A673 (cell line): ENCODE data around the gene COL4A4. TPM values are rescaled to one million over a fixed set of nuclear protein-coding genes. Genes with fewer than 3 reads are reported as not detected.

Source experiments
- BruUV-seq: library from RNA; stranded (reverse); fragments of 400-500 nt; replicated peaks from 2 replicates; lab custom pipeline; 2021; lab: Mats Ljungman, UMichigan
- CTCF ChIA-PET: fragments of 300-600 bp; sonication (Branson Sonifier 250); formaldehyde crosslinking; loops from one replicate; lab custom pipeline; 2022; ENCODE audit warnings: antibody characterized with exemption; lab: Charles Lee
- POLR2A ChIA-PET: fragments of 300-600 bp; sonication (Branson Sonifier 250); formaldehyde crosslinking; loops from one replicate; lab custom pipeline; 2022; ENCODE audit warnings: antibody characterized with exemption; ENCODE audit not compliant: low non-redundant PET; lab: Charles Lee
- DNase-seq: peaks from one replicate; pipeline ENCODE4 v3.0.0-alpha.2; 2015; ENCODE audit warnings: low spot score
- H3K27ac ChIP-seq: fragments of 200-600 bp; sonication (generic); 2 replicates; pipeline ENCODE4 v1.5.1; 2016; ENCODE audit warnings: mixed run types, low read depth, mild to moderate bottlenecking, mixed read lengths, antibody characterized with exemption, low read length; ENCODE audit not compliant: poor library complexity, severe bottlenecking
- H3K27me3 ChIP-seq: fragments of 200-600 bp; sonication (generic); replicated peaks from 2 replicates; pipeline ENCODE4 v1.6.1; 2017; ENCODE audit warnings: mixed run types, low read depth, mild to moderate bottlenecking, mixed read lengths, antibody characterized with exemption, low read length; ENCODE audit not compliant: insufficient read depth, poor library complexity
- H3K36me3 ChIP-seq: fragments of 200-600 bp; sonication (generic); 2 replicates; pipeline ENCODE4 v1.6.1; 2016; ENCODE audit warnings: mixed run types, mild to moderate bottlenecking, mixed read lengths, antibody characterized with exemption, low read length; ENCODE audit not compliant: insufficient read depth, poor library complexity, severe bottlenecking
- H3K4me1 ChIP-seq: fragments of 200-600 bp; sonication (generic); 2 replicates; pipeline ENCODE4 v1.6.1; 2017; ENCODE audit warnings: mixed run types, mild to moderate bottlenecking, mixed read lengths, antibody characterized with exemption, low read length; ENCODE audit not compliant: insufficient read depth, poor library complexity, severe bottlenecking
- H3K4me3 ChIP-seq: fragments of 200-600 bp; sonication (generic); 2 replicates; pipeline ENCODE4 v1.5.1; 2016; ENCODE audit warnings: low read depth, mixed run types, mild to moderate bottlenecking, mixed read lengths, low read length; ENCODE audit not compliant: poor library complexity, severe bottlenecking
- H3K9me3 ChIP-seq: fragments of 200-600 bp; sonication (generic); 2 replicates; pipeline ENCODE4 v1.6.1; 2016; ENCODE audit warnings: mixed run types, low read depth, mild to moderate bottlenecking, mixed read lengths, antibody characterized with exemption, low read length; ENCODE audit not compliant: poor library complexity, severe bottlenecking
- CTCF ChIP-seq: fragments of 300-800, 200-600 bp; sonication (generic); conservative IDR thresholded peaks from 2 replicates; pipeline ENCODE4 v1.5.1; 2017; ENCODE audit warnings: low read depth, mild to moderate bottlenecking, antibody characterized with exemption, low read length, moderate library complexity, mixed read lengths
- EZH2 ChIP-seq: fragments of 200-600 bp; sonication (generic); IDR thresholded peaks from 2 replicates; pipeline ENCODE4 v1.6.1; 2017; ENCODE audit warnings: borderline replicate concordance, low read depth, mild to moderate bottlenecking, mixed read lengths, antibody characterized with exemption, low read length; ENCODE audit not compliant: poor library complexity, severe bottlenecking
- intact Hi-C: fragments of 100-400 bp; cut with micrococcal nuclease; formaldehyde crosslinking; loops from one replicate; pipeline ENCODE4 v1.10.0; 2022; ENCODE audit not compliant: unreplicated experiment
- total RNA-seq: library from RNA; stranded (reverse); gene quantifications from 2 replicates; pipeline ENCODE4 v1.2.3, GENCODE V29; 2021

COL4A4 gene
- total RNA-seq, 1 experiment from 2014 or later, result not detected

GRCh38 chr2:226970362-226970761 is 193.6 kb downstream of the COL4A4 start:
- no peak overlapping the region for H3K4me3 ChIP-seq
- no TSS peak for BruUV-seq
- no peaks in the 10 kb centered on the region for H3K4me1 ChIP-seq
- no peak for DNase-seq
- no peaks in the 10 kb centered on the region for H3K27me3 ChIP-seq
- no peak overlapping the region for H3K27ac ChIP-seq
- intact Hi-C loops, result no loop called here
- H3K36me3 ChIP-seq, result no peaks in the 10 kb centered on the region
- ChIA-PET CTCF (no interaction called here), POLR2A (no interaction called here)
- H3K9me3 ChIP-seq, result no peaks in the 10 kb centered on the region
- no peak for TF ChIP-seq CTCF
- no peak for TF ChIP-seq EZH2

DNA sequence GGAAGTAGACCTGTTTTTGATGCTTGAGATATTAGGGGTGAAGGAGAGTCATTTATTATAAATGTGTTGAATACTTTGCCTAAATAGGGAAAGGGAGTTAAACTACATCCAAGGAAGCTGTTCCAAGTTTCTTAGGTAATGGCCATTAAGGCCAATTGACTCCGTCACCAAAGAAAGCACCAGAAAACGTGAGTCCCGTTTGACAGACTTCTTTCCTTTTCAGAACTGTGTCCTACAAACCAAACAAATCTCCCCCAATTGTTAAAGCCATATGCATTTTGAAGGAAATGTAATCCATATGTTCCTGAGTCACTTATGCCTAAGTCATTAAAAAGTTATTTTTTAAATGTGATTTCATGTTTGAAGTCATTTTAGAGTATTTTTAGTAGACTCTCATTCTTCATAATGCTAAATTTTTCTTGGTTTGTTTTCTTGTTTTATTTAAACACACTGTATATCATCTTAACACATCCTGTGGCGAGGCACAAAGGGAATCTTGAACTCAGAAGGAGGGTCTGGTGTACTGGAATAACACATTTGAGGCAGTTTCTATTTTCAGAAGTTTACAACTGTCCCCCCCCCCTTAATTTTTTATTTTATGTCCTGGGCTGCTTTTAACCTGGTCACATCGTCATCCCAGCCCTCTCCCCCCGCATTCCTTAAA is 194.5 kb downstream of the COL4A4 start:
- no peak for DNase-seq
- TF ChIP-seq CTCF (no peak), EZH2 (no peak)
- BruUV-seq, result no TSS peak
- ChIA-PET POLR2A (no interaction called here), CTCF (no interaction called here)
- Histone ChIP-seq H3K9me3 (no peaks in the 10 kb centered on the region), H3K27me3 (no peaks in the 10 kb centered on the region), H3K36me3 (no peaks in the 10 kb centered on the region), H3K4me1 (no peaks in the 10 kb centered on the region), H3K4me3 (no peak overlapping the region), H3K27ac (no peak overlapping the region)
- intact Hi-C loops, result no loop called here

DNA sequence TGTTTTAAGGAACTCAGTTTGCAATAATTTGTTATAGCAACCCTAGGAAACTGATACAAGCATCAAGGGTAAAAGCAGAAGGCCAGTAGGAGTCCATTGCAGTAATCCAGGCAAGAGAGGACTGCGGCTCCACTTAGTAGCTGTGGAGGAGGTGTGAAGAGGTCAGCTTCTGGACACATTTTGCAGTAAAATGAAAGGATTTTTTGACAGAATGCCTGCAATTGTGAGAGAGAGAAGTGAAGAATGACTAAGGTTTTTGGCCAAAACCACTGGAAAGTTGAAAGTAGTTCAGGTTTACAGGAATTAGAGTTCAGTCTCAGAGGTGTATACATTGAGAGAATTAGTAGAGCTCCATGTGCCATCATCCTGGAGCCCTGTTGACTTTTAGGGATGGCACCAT is 198.6 kb downstream of the COL4A4 start:
- intact Hi-C loops, result no loop called here
- ChIA-PET POLR2A (no interaction called here), CTCF (no interaction called here)
- H3K4me3 ChIP-seq, result no peak overlapping the region
- DNase-seq, result no peak
- no peaks in the 10 kb centered on the region for H3K36me3 ChIP-seq
- H3K27me3 ChIP-seq, result no peaks in the 10 kb centered on the region
- no peak overlapping the region for H3K27ac ChIP-seq
- BruUV-seq, result no TSS peak
- H3K4me1 ChIP-seq, result no peaks in the 10 kb centered on the region
- no peaks in the 10 kb centered on the region for H3K9me3 ChIP-seq
- TF ChIP-seq CTCF (no peak), EZH2 (no peak)
